Esophagus mucosa (tissue), 1 donor: Measurements from ENCODE around the gene ACTL10. TPM values are rescaled to one million over a fixed set of nuclear protein-coding genes. Genes with fewer than 3 reads are reported as not detected.
A peak's percentile ranks its signal among the peaks of the same experiment; 100 is the strongest.

ENCODE experiments used
- ATAC-seq: fragments of 200-7000 bp; cut with Tn5 transposase; one replicate; pipeline ENCODE4 v1.9.1; 2020
- total RNA-seq: library from RNA; stranded (reverse); gene quantifications from one replicate; pipeline ENCODE4 v1.2.4, GENCODE V29; 2023
- donor health status: DM: yes; HTN: yes; CAD: no.

The ACTL10 gene
- total RNA-seq, 1 donor from 2014 or later, result 2.0 TPM

GRCh38 chr20:33649201-33649681 is 17.5 kb upstream of the ACTL10 start:
- no peak for ATAC-seq

- no peak for ATAC-seq
Observed at GRCh38 chr20:33650111-33650752, 16.5 kb upstream of the ACTL10 start.

GRCh38 chr20:33650753-33651561 is 15.8 kb upstream of the ACTL10 start:
- ATAC-seq, result peak; percentile 62

GRCh38 chr20:33651562-33652048 is 15.1 kb upstream of the ACTL10 start:
- no peak for ATAC-seq

GRCh38 chr20:33653218-33653899 is 13.4 kb upstream of the ACTL10 start:
- no peak for ATAC-seq

- ATAC-seq, result peak; percentile 68
Observed at GRCh38 chr20:33653900-33654596, 12.7 kb upstream of the ACTL10 start.

- ATAC-seq, result no peak
Observed at GRCh38 chr20:33654680-33655161, 12.0 kb upstream of the ACTL10 start.

GRCh38 chr20:33655164-33655563 is 11.6 kb upstream of the ACTL10 start:
- ATAC-seq, result no peak

GRCh38 chr20:33656010-33656782 is 10.5 kb upstream of the ACTL10 start:
- no peak for ATAC-seq

GRCh38 chr20:33656783-33657703 is 9.7 kb upstream of the ACTL10 start:
- no peak for ATAC-seq

- no peak for ATAC-seq
Observed at GRCh38 chr20:33657704-33658095, 9.0 kb upstream of the ACTL10 start.

- no peak for ATAC-seq
Observed at GRCh38 chr20:33658510-33658909, 8.2 kb upstream of the ACTL10 start.

GRCh38 chr20:33658929-33659328 is 7.8 kb upstream of the ACTL10 start:
- ATAC-seq, result no peak

- ATAC-seq, result no peak
Observed at GRCh38 chr20:33659341-33660034, 7.3 kb upstream of the ACTL10 start.

GRCh38 chr20:33660035-33660684 is 6.6 kb upstream of the ACTL10 start:
- ATAC-seq, result no peak

- ATAC-seq, result no peak
Observed at GRCh38 chr20:33660685-33661058, 6.1 kb upstream of the ACTL10 start.

- no peak for ATAC-seq
Observed at GRCh38 chr20:33662172-33662571, 4.6 kb upstream of the ACTL10 start, which contains the start of gene C20orf144. Gene C20orf144 (plus strand): TSS chr20:33662327. CDS start chr20:33662346, 19 bp downstream.

GRCh38 chr20:33663161-33664084 is 3.3 kb upstream of the ACTL10 start:
- peak; percentile 64 for ATAC-seq
